Colonic mucosa (tissue), 4 donors: ENCODE measurements around the gene PSD. TPM values are rescaled to one million over a fixed set of nuclear protein-coding genes. Genes with fewer than 3 reads are reported as not detected.

Experiments used
- DNase-seq: peaks from one replicate; pipeline ENCODE4 v3.0.0-alpha.2; 2020
- H3K27ac ChIP-seq: fragments of 200-600 bp; one replicate; pipeline ENCODE4 v1.8.0; 2021
- H3K27me3 ChIP-seq: fragments of 200-600 bp; one replicate; pipeline ENCODE4 v1.8.0; 2021
- H3K36me3 ChIP-seq: fragments of 200-600 bp; one replicate; pipeline ENCODE4 v1.8.0; 2021
- H3K4me1 ChIP-seq: fragments of 200-600 bp; one replicate; pipeline ENCODE4 v1.8.0; 2021; ENCODE audit warnings: mild to moderate bottlenecking
- H3K4me3 ChIP-seq: fragments of 200-600 bp; one replicate; pipeline ENCODE4 v1.8.0; 2021
- H3K9ac ChIP-seq, 2 donors: one replicate each; pipeline ENCODE4 v1.7.0; 2013; ENCODE audit warnings: control low read depth in 2 of 2, low read depth in 2 of 2, low read length in 2 of 2
- H3K9me3 ChIP-seq: fragments of 200-600 bp; one replicate; pipeline ENCODE4 v1.8.0; 2021
- CTCF ChIP-seq: fragments of 200-600 bp; IDR thresholded peaks from one replicate; pipeline ENCODE4 v1.8.0; 2022; ENCODE audit warnings: antibody characterized with exemption, mild to moderate bottlenecking
- intact Hi-C: fragments of 100-400 bp; cut with DNase I; formaldehyde crosslinking; loops from one replicate; pipeline ENCODE4 v1.14.1; 2022
- total RNA-seq, 2 donors: library from RNA; stranded (reverse); fragmentation: NEBNext Ultra II Directional in 1 of 2; extraction: Animal tissue kit (Norgen Biotek cat#: 25700) in 1 of 2; gene quantifications; one replicate each; pipeline ENCODE4 v1.2.1, GENCODE V29; 2021
- donor health status: healthy.
- donor health status: DM: no; HTN: no; CAD: no.
- donor health status: DM: no; HTN: no; CAD: no.

PSD gene
- total RNA-seq, 2 donors from 2014 or later = 4.2 to 22.5 TPM

GRCh38 chr10:102437515-102437914 lies 18.9 kb upstream of the PSD start:
- no peaks in the 10 kb centered on the region for H3K27me3 ChIP-seq
- no peak overlapping the region for H3K9ac ChIP-seq
- intact Hi-C loops = no loop called here
- no peaks in the 10 kb centered on the region for H3K4me1 ChIP-seq
- DNase-seq = no peak
- no peak overlapping the region for H3K4me3 ChIP-seq
- no peak for TF ChIP-seq CTCF
- no peak overlapping the region for H3K27ac ChIP-seq
- no peaks in the 10 kb centered on the region for H3K9me3 ChIP-seq
- H3K36me3 ChIP-seq = no peaks in the 10 kb centered on the region

GRCh38 chr10:102436312-102436711 lies 17.7 kb upstream of the PSD start:
- intact Hi-C loops = no loop called here

GRCh38 chr10:102435529-102436233 lies 17.1 kb upstream of the PSD start:
- peak overlapping the region; percentile 47 for H3K27ac ChIP-seq
- H3K36me3 ChIP-seq = no peaks in the 10 kb centered on the region
- H3K4me1 ChIP-seq = peaks cover 4% of the 10 kb centered on the region
- DNase-seq = no peak
- H3K27me3 ChIP-seq = no peaks in the 10 kb centered on the region
- H3K9ac ChIP-seq = peak overlapping the region in 1 of 2 donors; percentile 56
- no peak for TF ChIP-seq CTCF
- no peak overlapping the region for H3K4me3 ChIP-seq
- intact Hi-C loops = no loop called here
- no peaks in the 10 kb centered on the region for H3K9me3 ChIP-seq

More at GRCh38 chr10:102436312-102436711, 17.7 kb upstream of the PSD start:
- H3K27me3 ChIP-seq = no peaks in the 10 kb centered on the region
- TF ChIP-seq CTCF = no peak
- H3K4me3 ChIP-seq = no peak overlapping the region
- H3K36me3 ChIP-seq = no peaks in the 10 kb centered on the region
- DNase-seq = no peak
- peak overlapping the region in 1 of 2 donors; percentile 34 for H3K9ac ChIP-seq
- no peak overlapping the region for H3K27ac ChIP-seq
- H3K9me3 ChIP-seq = no peaks in the 10 kb centered on the region
- peaks cover 4% of the 10 kb centered on the region for H3K4me1 ChIP-seq

DNA sequence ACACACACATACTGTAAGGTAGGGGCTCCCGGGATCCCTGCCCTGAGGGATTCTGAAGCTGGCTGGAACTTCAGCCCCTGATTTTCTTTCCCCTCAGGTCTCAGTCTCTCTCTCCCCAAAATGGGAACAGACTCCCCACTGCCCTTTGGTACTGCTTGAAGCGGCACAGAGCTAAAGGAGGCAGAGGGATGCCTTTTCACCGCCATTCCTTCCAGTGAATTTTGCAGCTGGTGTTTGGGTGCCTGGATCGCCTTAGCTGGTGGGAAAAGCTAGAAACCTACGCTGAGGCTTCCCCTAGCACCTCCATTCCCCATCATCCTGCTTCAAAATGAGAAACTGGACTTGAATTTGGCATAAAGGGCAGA lies 16.5 kb upstream of the PSD start:
- H3K4me1 ChIP-seq = peaks cover 4% of the 10 kb centered on the region
- TF ChIP-seq CTCF = no peak
- H3K27ac ChIP-seq = peak overlapping the region; percentile 47
- intact Hi-C loops = no loop called here
- peak overlapping the region in 1 of 2 donors; percentile 56 for H3K9ac ChIP-seq
- H3K27me3 ChIP-seq = no peaks in the 10 kb centered on the region
- no peaks in the 10 kb centered on the region for H3K9me3 ChIP-seq
- DNase-seq = no peak
- no peaks in the 10 kb centered on the region for H3K36me3 ChIP-seq
- H3K4me3 ChIP-seq = no peak overlapping the region

DNA sequence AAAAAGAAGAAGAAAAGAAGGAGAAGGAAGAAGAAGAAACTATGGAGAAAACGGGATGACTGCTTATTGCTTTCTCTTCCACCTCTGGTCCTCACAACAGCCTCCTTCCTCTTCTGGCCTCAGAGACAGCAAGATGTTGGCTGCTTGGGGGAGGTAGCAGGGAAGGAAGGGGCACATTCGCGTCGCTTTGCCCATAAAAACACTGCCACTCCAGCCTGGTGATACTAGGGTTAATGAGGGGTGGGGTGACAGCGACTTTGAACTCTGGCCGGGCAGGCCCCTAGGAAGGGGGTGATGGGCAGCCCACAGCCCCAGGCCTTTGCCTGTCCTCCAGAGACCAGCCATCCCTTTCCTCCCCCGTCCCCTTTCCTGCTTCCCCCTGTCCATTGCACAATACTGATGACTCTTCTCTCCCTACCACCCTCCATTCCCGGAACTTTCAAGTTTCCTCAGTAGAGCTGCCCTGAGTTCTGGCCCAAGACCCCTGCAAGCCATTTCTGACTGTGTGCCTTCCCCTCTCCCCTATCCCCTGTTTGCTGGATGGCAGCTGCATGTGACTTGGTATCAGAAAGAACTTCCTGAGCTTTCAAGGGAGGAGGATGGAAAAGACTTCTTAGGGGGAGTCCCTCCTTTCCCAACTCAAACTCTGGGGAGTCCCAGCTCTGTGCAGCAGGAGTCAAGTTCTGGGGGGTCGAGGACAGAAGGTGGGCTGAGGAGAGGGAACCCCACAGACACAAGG lies 16.0 kb upstream of the PSD start:
- no peak for DNase-seq
- Histone ChIP-seq H3K27ac (peak overlapping the region; percentile 47), H3K4me3 (no peak overlapping the region), H3K4me1 (peaks cover 4% of the 10 kb centered on the region), H3K36me3 (no peaks in the 10 kb centered on the region), H3K27me3 (no peaks in the 10 kb centered on the region), H3K9me3 (no peaks in the 10 kb centered on the region), H3K9ac (peak overlapping the region in 1 of 2 donors; percentile 56)
- no peak for TF ChIP-seq CTCF
- intact Hi-C loops = no loop called here
